HL-60 (cell line): Measurements from ENCODE around the gene TLE3.

Experiments used
- DNase-seq, 2 experiments: peaks; one replicate each; pipeline ENCODE4 v3.0.0-alpha.2; 2010 to 2020; ENCODE audit warnings: low read depth in 1 of 2, low spot score in 1 of 2
- H3K27ac ChIP-seq: fragments of 250-450 bp; sonication (Bioruptor Pico); replicated peaks from 2 replicates; pipeline ENCODE4 v1.5.1; 2020; ENCODE audit warnings: mild to moderate bottlenecking, moderate library complexity
- H3K27me3 ChIP-seq: fragments of 250-450 bp; sonication (Bioruptor Pico); 2 replicates; pipeline ENCODE4 v1.5.1; 2021; ENCODE audit warnings: mild to moderate bottlenecking, moderate library complexity; ENCODE audit not compliant: insufficient read depth, poor library complexity, severe bottlenecking
- H3K4me3 ChIP-seq: replicated peaks from 2 replicates; pipeline ENCODE4 v1.5.1; 2011; ENCODE audit warnings: mild to moderate bottlenecking, control low read depth, low read length; ENCODE audit not compliant: insufficient read depth
- CTCF ChIP-seq: IDR thresholded peaks from one replicate; pipeline ENCODE4 v1.5.1; 2011; ENCODE audit warnings: low read length, control low read depth, inconsistent platforms; ENCODE audit not compliant: insufficient read depth
- GABPA ChIP-seq: IDR thresholded peaks from 2 replicates; pipeline ENCODE4 v1.6.1; 2012; ENCODE audit warnings: low read depth
- POLR2AphosphoS5 ChIP-seq: IDR thresholded peaks from 2 replicates; pipeline ENCODE4 v1.6.1; 2012; ENCODE audit warnings: low read depth
- REST ChIP-seq: IDR thresholded peaks from 2 replicates; pipeline ENCODE4 v1.6.1; 2012; ENCODE audit warnings: low read depth; ENCODE audit not compliant: insufficient replicate concordance
- SPI1 ChIP-seq: IDR thresholded peaks from 2 replicates; pipeline ENCODE4 v1.6.1; 2012; ENCODE audit warnings: low read depth, mild to moderate bottlenecking, borderline replicate concordance
- microRNA-seq: library from miRNA; unstranded; fragments of <30 nt; microRNA quantifications from one replicate; pipeline ENCODE4, GENCODE V29; 2018

The TLE3 gene

GRCh38 chr15:69998541-69999391 is 99.0 kb downstream of the TLE3 start:
- H3K27ac ChIP-seq = no peak overlapping the region
- no peaks in the 10 kb centered on the region for H3K27me3 ChIP-seq
- no peak for DNase-seq
- TF ChIP-seq SPI1 (no peak), CTCF (no peak), REST (no peak), POLR2AphosphoS5 (no peak), GABPA (no peak)
- H3K4me3 ChIP-seq = no peak overlapping the region

- Histone ChIP-seq H3K27ac (no peak overlapping the region), H3K4me3 (no peak overlapping the region)
- peak in 1 of 2 experiments; percentile 6 for DNase-seq
These were observed 99.9 kb downstream of the TLE3 start for GRCh38 chr15:69997813-69998212.

More at GRCh38 chr15:69997813-69998212, 99.9 kb downstream of the TLE3 start:
- TF ChIP-seq REST (no peak), POLR2AphosphoS5 (no peak), CTCF (no peak), SPI1 (no peak), GABPA (no peak)
- no peaks in the 10 kb centered on the region for H3K27me3 ChIP-seq

Small RNA genes lying within 50 kb of the gene (microRNA-seq; reads per million reads assigned to microRNA genes)
- gene MIR629 = 182 reads per million, percentile 75 among the genes with 10 or more reads in this experiment
